Fibroblast of peridontal ligament (primary cell): ENCODE results near the gene CXXC1.
A peak's percentile ranks its signal among the peaks of the same experiment; 100 is the strongest.
"Not testable (repeated sequence)": the region's sequence is repeated elsewhere in the genome, so short reads cannot be mapped to it uniquely, and the experiment has no call there.

Experiments
- DNase-seq: peaks from one replicate; pipeline ENCODE4 v3.0.0-alpha.2; 2010; ENCODE audit errors: extremely low read depth

CXXC1 gene

DNA sequence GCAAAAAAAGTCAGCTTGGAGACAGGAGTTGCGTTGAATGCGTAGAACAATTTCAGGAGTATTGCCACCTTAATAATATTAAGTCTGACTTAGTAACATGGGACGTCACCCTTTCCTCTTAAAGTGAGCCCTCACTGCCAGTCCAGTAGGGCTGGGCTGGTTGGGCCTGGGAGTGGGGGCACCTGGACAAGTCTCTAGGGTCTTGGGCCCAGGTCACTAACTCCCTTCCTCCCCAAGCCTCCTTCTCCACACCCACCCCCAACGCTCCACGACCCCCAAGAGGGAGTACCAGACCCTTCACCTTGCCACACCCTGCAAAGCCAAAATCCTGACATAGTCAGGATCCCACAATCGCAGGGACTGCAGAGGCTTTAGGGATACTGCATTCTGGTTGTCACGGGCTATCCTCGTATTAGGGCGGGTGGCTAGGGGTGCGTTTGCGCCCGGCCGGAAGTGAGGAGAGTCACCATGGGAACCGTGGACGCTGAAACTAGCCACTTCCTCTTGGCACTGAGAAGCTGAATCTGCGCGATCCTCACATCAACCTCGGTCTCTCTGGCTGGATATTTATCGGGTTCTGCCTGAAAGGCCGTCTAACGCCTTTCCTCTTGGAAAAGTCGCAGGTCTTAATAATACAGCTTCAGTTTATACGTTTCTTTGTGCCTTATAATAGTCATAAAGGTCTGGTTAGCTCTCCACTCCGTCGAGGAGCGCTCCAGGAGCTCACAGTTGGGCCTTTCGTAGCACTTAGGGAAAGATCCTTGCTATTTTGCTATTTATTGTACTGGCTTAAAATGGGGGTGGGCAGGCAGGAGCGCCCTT is 10.3 kb upstream of the CXXC1 start:
- peak; percentile 71 for DNase-seq

DNA sequence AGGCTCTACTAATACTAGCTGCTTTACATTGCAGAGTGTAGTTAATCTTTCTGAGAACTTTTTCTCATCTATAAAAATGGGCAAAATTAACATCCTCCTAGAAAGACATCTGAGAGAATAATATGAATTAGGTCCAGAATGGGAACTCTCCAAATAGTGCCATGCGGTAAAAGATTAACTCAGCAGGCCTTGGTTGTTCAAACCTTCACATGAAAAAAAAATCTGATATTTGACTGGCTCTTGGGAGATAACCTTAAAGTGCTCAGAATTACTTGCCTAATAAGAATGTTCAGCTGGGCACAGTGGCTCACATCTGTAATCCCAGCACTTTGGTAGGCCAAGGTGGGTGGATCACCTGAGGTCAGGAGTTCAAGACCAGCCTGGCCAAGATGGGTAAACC is 5.5 kb upstream of the CXXC1 start:
- no peak for DNase-seq

DNA sequence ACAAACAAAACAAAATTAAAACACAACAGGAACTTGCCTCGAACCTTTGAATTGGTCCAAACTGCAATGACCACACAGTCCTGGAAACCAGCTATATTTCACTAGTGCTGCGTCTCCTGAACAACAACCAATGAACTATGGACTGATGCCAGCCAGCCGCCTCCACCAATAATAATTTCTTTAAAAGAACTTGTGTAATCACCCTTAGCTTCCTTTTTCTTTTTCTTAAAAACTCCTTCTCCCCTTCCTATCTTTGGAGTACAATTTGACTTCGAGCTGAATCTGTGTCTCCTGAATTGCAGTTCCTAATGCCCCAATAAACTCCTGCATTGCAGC is 1.6 kb upstream of the CXXC1 start:
- no peak for DNase-seq

DNA sequence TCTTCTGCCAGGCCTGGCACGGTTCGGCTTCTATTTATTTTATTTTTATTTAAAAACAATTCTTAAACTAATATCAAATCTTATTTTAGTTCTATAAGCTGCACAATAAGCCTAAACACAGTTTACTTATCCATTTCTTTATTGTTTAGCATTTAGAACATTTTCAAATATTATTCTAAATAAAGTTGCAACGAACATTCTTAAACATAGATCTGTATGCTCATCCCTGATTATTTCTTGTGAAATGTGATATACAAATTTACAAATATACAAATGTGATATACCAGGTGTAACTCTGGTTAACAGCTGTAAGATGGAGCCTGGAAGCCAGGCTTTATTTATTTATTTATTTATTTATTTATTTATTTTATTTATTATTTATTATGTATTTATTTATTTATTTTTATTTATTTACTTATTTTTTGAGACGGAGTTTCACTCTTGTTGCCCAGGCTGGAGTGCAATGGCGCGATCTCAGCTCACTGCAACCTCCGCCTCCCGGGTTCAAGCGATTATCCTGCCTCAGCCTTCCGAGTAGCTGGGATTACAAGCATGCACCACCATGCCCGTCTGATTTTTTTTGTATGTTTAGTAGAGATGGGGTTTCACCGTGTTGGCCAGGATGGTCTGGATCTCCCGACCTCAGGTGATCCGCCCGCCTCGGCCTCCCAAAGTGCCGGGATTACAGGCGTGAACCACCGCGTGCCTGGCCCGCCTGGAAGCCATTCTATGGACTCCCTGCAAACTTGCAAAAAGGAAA is 1.0 kb upstream of the CXXC1 start:
- not testable (repeated sequence) for DNase-seq

DNA sequence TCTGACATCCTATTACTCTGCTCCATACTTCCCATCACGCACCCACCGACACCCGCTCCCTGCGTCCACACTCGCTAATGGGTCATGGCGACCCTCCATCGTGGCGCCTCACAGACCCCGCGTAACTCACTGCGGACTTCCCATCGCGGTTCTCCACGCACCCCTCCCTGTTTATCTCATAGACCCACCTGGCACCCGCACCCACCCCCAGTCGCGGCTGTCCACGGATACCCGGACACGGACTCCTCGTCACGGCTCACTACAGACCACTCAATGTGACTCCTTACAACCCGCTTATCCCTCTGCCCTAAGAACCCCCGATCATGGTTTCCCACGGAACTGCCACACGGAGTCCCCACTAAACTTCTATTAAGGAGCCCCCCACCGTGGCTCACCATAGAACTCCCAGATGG is 458 bp downstream of the CXXC1 start:
- no peak for DNase-seq

DNA sequence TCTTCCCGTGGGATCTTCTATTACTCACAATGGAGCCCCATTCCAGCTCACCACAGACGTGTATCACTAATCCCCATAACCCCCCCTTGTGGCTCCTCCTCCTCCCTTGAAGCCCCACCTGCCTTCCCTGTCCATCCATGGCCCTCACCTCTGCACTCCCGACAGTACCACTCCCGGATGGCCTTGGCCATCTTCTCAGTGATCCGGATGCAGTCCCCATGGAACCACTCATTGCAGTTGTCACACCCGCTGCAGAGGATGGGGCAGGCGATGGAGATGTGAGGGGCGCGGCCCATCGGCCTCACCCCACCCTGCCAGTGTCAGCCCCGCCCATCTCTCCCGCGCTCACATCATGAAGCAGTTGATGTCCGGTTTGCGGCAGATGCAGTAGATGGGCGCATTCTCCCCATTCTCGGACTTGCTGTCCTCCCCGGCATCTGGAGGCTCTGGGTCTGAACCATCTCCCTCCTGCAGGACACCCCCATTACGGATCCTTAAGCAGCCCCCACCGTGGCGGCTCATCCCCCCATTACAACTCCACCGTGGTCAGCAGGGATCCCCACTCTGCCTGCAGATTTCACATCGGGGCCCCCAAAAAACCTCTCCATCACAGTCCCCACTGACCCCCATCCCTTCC is 983 bp downstream of the CXXC1 start:
- DNase-seq, result no peak

DNA sequence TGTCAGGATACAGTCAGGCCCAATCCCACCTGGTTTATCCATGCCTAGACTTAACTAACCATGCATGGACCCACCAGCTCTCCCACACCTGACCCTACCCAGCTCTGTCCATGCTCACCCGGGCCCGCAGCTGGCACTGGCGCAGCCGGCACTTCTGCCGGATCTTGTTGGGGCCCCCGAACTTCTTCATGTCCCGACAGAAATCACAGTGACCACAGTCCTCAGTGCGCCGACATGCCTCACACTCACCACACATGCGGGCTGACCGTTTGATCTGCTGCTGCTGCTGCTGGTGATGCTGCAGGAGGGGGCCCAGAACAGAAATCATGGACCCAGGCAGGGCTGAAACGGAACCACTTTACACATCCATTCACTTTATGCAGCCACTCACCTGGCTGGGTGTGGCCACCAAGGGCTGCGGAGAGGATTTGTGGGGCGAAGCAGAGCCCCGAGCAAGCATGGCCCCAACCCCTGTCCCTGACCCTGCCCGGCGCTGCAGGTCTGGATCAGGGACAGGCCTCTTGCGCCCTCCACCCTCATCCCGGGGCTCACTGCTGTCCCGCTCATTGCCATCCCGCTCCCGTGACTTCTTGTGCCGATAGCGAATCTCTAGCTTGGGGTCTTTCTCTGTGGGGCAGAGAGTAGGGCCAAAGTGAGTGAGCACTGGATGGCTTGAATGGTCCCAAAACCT is 1.7 kb downstream of the CXXC1 start:
- no peak for DNase-seq

DNA sequence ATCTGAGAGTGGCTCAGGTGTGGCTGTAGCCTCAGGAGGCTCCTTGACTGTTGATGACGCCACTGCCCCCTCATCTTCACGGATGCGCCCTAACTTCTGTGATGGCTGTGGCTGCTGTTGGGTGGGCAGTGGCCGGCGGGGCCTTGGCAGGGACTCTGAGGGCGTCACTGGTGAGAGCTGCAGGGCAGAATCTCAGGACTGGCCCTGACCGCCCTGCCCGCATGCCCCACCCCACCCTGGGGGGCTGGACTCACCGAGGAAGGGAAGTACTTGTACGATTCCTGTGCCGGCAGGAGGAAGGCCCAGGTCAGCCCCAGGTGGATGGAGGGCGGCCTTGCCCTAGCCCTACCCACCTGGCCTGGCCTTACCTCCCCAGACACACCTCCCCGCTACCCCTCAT is 2.4 kb downstream of the CXXC1 start:
- no peak for DNase-seq

DNA sequence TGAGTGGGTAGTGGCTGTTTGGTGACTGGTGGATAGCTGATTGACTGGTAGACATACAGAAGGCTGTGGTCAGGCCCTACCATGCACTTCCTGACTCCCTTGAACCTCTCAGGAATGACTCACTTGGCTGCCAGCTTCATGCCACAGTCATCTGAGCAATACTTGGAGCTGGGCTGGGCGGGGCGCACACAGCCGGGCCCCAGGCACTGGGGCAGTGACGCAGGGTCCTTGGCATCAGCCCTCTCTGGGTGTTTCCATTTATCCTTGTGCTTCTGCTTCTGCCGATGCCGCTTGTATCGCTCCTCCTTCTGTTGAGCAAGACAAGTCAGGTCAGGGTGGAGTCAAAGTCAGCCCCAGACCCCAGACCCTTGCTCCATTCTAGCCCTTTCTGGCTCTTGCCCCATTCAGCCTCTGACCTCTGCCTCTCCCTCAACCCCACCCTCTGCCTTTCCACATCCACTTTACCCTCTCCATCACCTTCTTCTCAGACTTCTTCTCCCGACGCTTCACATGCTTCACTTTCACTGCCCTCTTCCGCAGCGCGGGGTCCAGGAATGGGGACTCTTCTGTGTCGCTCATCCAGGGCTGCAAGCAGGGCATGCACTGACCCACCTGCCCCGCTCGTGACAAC is 3.1 kb downstream of the CXXC1 start:
- DNase-seq, result no peak

DNA sequence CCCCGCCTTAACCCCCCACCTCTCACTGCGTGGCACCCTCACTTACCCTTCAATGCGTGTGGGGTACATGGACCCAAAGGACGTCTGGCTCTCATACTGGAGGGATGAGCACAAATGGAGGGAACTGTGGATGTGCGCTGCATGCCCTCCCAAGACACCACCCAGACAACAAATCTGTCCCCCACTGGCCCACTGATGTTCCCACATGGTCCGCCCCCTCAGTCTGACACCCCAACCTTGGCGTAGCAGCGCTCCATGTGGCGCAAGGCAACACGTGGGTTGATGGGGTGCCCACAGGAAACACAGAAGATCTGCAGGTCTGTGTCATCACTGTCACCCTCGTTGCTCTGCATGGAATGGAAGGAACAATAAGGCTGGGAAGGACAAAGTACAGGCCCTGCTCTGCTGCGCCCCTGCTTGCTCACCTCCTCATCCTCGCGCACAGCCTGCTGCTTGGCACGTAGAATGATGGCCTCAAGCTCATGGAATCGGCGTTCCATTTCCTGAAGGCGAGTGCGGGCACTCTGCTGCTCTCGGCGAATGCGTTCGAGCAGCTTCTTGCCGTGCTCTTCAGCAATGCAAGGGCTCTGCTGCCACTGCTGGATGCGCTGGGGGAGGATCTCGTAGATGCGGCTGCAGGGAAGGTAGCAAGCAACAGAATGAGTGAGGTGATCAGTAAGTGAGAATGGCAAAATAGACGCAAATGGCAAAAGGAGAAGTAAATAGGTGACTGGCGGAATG is 3.9 kb downstream of the CXXC1 start:
- DNase-seq, result no peak

DNA sequence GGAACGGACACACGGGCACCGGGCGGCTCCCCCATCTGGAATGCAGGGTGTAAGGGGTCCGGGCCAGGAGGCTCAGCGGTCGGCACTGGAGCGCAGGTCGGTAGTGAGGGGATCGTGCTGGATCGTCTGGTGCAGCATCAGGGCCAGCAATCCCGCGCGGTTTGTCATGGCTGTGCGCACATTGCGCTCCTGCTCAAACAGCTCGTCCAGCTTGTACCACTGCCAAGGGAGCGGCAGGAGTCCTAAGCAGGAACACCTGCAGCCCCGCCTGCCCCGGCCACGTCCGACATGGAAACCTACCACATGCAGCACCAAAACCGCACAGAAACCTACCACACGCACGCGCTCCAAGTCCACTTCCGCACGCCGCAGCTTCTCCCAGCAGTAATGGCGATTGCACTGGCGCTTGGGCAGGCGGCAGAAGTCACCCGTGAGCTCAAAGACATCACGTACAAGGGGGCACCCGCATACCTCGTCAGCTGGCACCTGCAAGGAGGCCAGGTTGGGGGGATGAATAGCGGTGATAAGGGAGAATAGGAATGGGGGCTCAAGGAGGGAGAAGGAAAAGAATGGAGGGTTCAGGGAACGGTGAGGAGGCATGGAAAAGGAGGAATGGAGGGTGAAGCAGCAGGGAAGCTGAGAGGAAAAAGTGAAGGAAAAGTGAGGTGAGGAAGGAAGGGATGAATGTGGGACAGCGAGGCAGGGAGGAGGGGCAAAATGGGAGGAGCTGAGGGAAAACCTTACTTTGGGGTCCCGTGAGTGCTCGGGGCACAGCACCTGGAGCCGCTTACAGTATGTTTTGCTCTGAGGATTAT is 4.8 kb downstream of the CXXC1 start:
- no peak for DNase-seq

DNA sequence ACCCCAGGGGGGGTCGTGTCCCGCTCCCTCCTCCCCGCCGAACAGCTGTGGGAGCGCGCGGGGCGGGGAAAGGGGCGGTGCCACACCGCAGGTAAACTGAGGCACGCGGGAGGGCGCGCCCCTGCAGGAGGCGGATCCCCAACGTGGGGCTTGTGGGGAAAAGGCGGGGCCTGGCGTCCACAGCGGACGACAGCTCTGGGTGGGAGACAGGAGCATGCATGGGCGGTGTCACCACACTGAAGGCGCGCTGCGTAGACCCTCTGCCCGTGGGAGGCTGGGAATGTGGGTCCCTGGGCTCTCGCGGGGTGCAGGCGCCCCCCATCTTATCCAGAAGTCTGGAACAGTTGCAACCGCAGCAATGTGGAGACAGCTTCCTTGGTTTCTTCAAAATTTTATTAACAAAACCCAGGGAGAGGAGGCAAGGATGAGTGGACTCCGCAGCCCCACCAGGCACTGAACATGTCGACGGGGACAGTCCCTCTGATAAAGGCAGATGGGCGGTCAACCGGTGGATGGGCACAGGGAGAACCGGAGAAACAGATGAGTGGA is 5.4 kb downstream of the CXXC1 start:
- DNase-seq, result no peak

DNA sequence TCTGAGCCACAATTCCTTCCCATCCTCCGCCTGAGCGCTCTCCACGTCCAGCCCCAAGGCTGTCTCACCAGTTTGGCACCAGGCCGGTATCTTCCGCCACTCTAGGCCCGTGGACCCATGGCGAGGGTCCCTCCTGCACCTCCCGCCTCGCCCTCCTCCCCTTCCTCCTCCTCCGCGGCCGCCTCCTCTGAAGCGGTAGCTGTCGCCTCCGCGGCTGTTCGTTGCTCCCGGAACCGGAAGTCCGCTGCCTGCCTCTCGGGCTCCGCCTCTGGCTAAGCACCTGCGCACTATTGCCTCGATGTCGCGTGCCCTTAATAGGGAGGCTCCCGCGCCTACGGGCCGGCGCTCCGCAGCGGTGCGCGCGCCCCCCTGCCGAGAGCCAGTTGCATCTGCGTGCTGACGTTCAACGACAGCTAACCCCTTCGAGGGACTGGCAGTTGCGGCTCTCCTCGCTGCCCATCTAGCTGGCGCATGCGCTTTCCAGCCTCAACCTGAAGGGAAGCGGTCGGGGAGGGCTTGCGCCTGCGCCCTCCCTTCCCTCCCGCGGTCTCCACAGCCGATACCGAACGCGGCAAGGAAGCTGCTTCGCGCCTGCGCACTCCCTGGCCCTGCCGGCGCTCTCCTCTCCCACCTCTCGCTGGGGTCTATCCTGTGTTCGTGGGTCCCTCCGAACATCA is 6.1 kb downstream of the CXXC1 start, which contains the start of gene MBD1:
Gene MBD1 (minus strand): TSS at position 229 of the 677 bp plus-strand sequence. CDS start 1,531 bp downstream, outside the sequence.
- DNase-seq, result peak; percentile 98

DNA sequence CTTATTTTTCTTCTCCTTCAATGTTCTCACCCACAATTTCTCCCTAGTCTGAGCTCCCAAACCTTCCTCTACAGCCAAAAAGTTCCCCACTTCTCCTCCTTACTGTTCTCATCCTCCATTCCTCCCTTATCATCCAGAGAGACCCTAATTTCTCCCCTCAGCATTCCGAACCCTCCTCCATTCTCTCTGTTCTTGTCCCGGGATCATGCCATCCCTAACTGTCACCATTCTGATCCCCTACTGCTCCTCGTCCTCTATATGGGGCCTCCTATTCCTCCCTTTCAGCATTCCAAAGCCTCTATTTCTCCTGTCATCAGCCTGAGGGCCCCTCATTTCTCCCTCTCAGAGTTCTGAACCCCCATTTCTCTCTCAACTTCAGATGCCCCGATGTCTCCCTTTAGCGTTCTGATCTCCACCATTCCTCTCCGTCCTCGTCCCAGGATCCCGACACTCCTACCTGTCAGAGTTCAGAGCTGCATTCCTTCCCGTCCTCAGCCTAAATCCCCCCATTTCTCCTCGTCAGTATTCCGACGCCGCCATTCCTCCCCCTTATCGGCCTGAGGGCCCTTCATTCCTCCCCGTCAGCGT is 6.7 kb downstream of the CXXC1 start:
- no peak for DNase-seq

DNA sequence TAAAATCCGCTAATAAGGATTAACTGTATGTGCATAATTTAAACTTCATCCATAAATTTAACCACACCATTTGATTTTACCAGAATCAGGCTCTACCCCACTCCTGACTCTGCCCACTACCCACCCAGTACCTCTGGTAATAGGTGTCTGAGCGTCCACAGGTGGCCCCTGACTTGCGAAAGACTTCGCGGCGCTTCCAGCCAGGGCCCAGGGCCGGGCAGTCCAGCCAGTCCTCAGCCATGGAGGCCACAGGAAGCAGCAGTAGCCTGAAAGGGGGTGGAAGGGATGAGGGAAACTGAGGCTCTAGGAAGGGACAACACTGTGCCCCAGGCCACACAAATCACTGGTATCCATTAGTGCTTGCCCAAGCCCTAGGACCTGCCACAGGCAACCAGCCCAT is 7.7 kb downstream of the CXXC1 start:
- no peak for DNase-seq

DNA sequence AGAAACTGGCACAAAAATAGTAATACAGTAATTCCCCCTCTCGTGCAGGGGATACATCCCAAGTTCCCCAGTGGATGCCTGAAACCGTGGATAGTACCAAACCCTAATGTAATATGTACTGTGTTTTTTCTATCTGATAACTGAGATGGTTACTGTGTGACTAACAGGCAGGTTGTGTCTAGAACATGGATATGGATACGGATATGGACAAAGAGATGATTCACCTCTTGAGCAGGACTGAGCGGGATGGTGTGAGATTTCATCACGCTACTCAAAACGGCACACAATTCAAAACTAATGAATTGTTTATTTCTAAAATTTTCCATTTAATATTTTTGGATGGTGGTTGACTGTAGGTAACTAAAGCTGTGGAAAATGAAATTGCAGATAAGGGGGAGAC is 9.6 kb downstream of the CXXC1 start:
- no peak for DNase-seq

DNA sequence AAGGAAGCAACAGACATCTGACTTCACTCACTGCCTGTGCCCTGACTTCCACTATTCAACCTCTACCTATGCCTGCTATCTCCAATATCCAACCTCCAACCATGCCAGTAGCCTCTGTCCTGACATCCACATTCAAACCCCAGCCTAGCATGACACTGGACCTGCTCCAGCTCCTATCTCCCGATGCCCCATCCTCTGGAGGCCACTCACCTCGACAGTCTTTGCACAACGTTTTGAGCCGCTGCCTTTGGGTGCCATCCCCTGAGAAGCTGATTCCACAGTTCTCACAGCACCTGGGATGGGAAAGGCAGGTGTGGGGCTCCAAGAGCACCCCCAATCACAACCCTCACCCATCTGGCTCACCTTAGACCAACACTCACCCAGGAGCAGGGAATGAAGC is 11.0 kb downstream of the CXXC1 start:
- DNase-seq, result no peak

DNA sequence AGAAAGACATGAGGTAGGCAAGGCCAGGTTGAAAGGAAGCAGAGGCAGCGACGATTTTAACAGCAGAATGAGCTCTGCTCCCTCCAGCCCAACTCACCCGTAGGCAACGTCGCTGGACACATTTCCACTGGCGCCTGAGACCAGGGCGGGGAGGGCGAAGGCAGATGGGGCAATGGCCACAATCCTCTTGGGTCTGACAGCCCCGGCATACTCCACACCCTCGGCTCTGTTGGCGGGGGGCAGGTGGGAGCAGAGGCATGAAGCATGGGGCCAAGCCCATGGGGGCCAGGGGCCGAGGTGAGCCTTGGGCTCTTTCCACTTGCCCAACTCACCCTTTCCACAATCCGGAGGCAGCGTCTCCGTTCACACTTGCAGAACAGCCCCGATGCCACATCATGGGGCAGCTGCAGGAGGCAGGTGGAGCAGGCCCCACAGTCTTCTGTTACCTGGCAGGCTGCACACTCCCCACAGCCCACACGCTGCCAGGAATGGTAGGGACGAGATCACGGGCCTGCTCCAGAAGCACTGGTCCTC is 11.9 kb downstream of the CXXC1 start:
- no peak for DNase-seq

DNA sequence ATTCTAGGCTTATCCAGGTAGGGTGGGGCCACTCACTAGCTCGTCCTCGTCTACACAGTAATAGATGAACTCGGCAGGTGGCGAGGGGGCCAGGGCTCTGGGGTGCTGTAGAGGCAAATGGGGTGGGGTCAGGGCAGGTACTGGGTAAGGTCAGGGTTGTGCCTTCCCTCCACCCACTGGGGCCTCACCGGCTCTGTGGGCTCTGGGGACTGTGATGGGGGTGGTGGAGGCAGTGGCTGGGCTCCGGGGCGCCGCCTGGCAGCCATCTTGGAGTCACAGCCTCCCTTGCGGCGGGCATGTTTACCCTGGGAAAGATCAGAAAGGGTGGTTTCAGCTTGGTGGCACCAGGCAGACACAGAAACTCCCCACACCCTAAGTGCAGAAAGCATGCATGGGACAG is 12.6 kb downstream of the CXXC1 start:
- DNase-seq, result no peak
